ENCODE results near the gene CCDC148. TPM values are rescaled to one million over a fixed set of nuclear protein-coding genes. Genes with fewer than 3 reads are reported as not detected.

Gene CCDC148
- total RNA-seq, 4 donors from 2014 or later = 0.78 to 1.6 (median 1.1) TPM

DNA sequence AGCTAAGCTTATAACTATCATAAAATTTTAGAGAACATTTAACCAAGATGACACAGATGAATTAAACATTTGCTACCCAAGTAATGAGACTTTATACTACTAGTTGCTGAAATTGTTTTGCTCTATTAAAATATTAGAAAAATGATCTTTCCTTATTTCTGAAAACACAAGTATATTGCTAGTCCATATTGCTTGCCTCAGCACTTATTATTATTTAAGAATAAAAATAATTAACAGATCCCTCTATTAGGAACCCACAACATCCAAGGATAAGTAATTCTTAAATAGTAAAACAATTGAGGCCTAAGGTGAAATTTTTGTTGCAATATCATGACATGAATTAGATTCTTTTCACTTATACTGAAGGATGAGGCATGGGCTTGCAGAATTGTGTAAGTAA, 65.2 kb downstream of the CCDC148 start:
- Histone ChIP-seq H3K9me3 (no peaks in the 10 kb centered on the region), H3K4me3 (no peak overlapping the region), H3K27ac (no peak overlapping the region), H3K36me3 (no peaks in the 10 kb centered on the region), H3K4me1 (no peaks in the 10 kb centered on the region), H3K27me3 (no peaks in the 10 kb centered on the region)
- TF ChIP-seq POLR2AphosphoS5 (IDR thresholded peaks at IDR 0.05) (no peak), POLR2A (IDR thresholded peaks at IDR 0.05) (no peak), CTCF (IDR thresholded peaks at IDR 0.05) (no peak), EP300 (IDR thresholded peaks at IDR 0.05) (no peak)
- no peak for ATAC-seq

DNA sequence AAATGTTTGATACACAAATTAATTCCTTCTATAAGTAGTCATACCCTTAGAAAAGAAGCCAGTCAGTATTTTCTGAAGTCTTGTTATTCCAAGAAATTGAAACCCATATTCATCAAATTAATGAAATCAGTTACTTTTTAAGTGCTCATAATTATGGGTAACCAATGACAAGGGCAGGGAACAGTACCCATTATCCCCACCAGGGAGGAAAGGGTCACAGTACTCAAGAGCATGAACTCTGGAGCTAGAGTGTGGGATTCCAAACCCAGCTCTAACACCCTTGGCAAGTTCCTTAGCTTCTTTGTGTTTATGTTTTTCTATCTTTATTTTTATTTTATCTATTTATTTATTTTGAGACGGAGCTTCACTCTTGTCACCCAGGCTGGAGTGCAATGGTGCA, 68.4 kb downstream of the CCDC148 start:
- H3K4me1 ChIP-seq = no peaks in the 10 kb centered on the region
- no peaks in the 10 kb centered on the region for H3K27me3 ChIP-seq
- H3K9me3 ChIP-seq = no peaks in the 10 kb centered on the region
- H3K36me3 ChIP-seq = no peaks in the 10 kb centered on the region
- no peak overlapping the region for H3K27ac ChIP-seq
- WGBS, 2 donors (ENCODE audit: low coverage in 1 of 2) = 83 to 100% methylated on average over 1 of the region's 1 CpG
- no peak for ATAC-seq
- no peak overlapping the region for H3K4me3 ChIP-seq
- TF ChIP-seq POLR2A (IDR thresholded peaks at IDR 0.05) (no peak), POLR2AphosphoS5 (IDR thresholded peaks at IDR 0.05) (no peak), EP300 (IDR thresholded peaks at IDR 0.05) (no peak), CTCF (IDR thresholded peaks at IDR 0.05) (no peak)

DNA sequence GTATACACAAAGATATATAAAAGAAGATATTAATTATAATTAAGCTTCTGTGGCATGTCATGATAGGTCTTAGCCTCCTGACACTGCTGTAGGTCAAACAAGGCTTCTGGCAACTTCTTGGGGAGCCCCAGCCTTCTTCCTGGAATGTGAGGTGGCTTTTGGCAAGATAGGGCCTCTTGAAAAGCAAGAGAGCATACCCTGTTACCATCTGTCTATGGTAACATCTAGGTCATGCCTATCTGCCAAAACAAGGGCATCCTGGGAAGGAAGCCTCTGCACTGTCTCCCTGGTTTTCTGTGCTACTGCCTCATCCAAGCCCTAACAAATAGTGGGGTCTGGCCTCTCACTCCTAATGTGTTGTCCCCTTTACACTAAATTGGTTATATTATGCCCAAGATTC, 70.9 kb downstream of the CCDC148 start:
- ATAC-seq = no peak
- no peaks in the 10 kb centered on the region for H3K27me3 ChIP-seq
- no peaks in the 10 kb centered on the region for H3K36me3 ChIP-seq
- TF ChIP-seq POLR2A (IDR thresholded peaks at IDR 0.05) = no peak
- no peak for TF ChIP-seq CTCF (IDR thresholded peaks at IDR 0.05)
- no peak for TF ChIP-seq POLR2AphosphoS5 (IDR thresholded peaks at IDR 0.05)
- no peak for TF ChIP-seq EP300 (IDR thresholded peaks at IDR 0.05)
- H3K4me3 ChIP-seq = no peak overlapping the region
- H3K27ac ChIP-seq = no peak overlapping the region
- H3K4me1 ChIP-seq = no peaks in the 10 kb centered on the region
- peaks cover 0 to 9% (median 0%) of the 10 kb centered on the region in 3 donors for H3K9me3 ChIP-seq

DNA sequence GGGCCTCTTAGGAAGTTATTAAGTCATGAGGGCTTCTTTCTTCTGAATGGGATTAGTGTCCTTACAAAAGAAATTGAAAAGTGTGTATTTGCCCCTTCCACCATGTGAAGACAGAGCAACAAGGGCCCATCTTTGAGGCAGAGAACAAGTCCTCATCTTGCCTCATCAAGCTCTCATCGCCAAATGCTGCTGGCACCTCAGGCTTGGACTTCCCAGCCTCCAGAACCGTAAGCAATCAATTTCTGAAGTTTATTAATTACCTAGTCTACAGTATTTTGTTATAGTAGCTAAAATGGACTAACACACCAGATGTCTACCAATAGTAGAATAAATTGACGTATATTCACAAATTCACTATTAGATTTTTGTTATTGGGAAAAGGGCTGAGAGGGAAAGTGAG, 74.6 kb downstream of the CCDC148 start:
- Histone ChIP-seq H3K9me3 (peaks cover 0 to 9% (median 0%) of the 10 kb centered on the region in 3 donors), H3K4me3 (no peak overlapping the region), H3K36me3 (no peaks in the 10 kb centered on the region), H3K27me3 (no peaks in the 10 kb centered on the region), H3K27ac (no peak overlapping the region), H3K4me1 (no peaks in the 10 kb centered on the region)
- WGBS, 2 donors (ENCODE audit: low coverage in 1 of 2) = 100% methylated on average over 1 to 3 of the region's 3 CpGs
- TF ChIP-seq EP300 (IDR thresholded peaks at IDR 0.05) (no peak), CTCF (IDR thresholded peaks at IDR 0.05) (no peak), POLR2A (IDR thresholded peaks at IDR 0.05) (no peak), POLR2AphosphoS5 (IDR thresholded peaks at IDR 0.05) (no peak)
- ATAC-seq = no peak

- H3K9me3 ChIP-seq = peaks cover 0 to 9% (median 0%) of the 10 kb centered on the region in 3 donors
- TF ChIP-seq POLR2AphosphoS5 (IDR thresholded peaks at IDR 0.05) (no peak), POLR2A (IDR thresholded peaks at IDR 0.05) (no peak), CTCF (IDR thresholded peaks at IDR 0.05) (no peak), EP300 (IDR thresholded peaks at IDR 0.05) (no peak)
- 88 to 89% methylated on average over 3 of the region's 3 CpGs for WGBS, 2 donors (ENCODE audit: low coverage in 1 of 2)
Measured at GRCh38 chr2:158381205-158381604, 75.3 kb downstream of the CCDC148 start.

More at GRCh38 chr2:158381205-158381604, 75.3 kb downstream of the CCDC148 start:
- H3K27ac ChIP-seq = no peak overlapping the region
- no peak for ATAC-seq
- no peaks in the 10 kb centered on the region for H3K27me3 ChIP-seq
- no peak overlapping the region for H3K4me3 ChIP-seq
- no peaks in the 10 kb centered on the region for H3K36me3 ChIP-seq
- no peaks in the 10 kb centered on the region for H3K4me1 ChIP-seq
